ENCODE data around the gene HDAC4. TPM values are rescaled to one million over a fixed set of nuclear protein-coding genes. Genes with fewer than 3 reads are reported as not detected.

Gene HDAC4
- total and polyA plus RNA-seq, 2 donors (not counting 1 experiment from before 2014, with no cell fraction given) = 13.5 to 46.0 TPM

DNA sequence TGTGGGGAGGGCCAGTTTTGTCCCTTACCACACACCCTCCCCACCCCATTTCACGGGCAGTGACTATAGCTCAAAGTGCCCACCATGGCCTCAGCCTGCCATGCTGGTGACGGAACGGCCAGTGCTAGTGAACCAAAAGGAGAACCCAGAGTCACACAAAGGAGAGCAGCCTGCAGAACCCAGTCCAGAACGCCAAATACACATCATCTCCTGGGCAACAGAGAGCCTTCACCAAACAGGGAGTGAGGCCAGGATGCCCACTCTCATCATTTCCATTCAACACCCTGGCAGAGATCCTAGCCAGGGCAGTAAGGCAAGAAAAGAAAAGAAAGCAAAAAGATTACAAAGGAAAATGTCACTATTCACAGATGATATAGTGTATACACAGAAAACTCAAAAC is 38.3 kb downstream of the HDAC4 start:
- intact Hi-C loops (cut with micrococcal nuclease) = no loop called here
- TF ChIP-seq EZH2 (IDR thresholded peaks at IDR 0.05; ENCODE audit: borderline replicate concordance, insufficient read depth, low read depth, low read length, poor library complexity, severe bottlenecking) = no peak
- TF ChIP-seq, protein P1, sequence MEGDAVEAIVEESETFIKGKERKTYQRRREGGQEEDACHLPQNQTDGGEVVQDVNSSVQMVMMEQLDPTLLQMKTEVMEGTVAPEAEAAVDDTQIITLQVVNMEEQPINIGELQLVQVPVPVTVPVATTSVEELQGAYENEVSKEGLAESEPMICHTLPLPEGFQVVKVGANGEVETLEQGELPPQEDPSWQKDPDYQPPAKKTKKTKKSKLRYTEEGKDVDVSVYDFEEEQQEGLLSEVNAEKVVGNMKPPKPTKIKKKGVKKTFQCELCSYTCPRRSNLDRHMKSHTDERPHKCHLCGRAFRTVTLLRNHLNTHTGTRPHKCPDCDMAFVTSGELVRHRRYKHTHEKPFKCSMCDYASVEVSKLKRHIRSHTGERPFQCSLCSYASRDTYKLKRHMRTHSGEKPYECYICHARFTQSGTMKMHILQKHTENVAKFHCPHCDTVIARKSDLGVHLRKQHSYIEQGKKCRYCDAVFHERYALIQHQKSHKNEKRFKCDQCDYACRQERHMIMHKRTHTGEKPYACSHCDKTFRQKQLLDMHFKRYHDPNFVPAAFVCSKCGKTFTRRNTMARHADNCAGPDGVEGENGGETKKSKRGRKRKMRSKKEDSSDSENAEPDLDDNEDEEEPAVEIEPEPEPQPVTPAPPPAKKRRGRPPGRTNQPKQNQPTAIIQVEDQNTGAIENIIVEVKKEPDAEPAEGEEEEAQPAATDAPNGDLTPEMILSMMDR (IDR thresholded peaks at IDR 0.05) = no peak
- no peaks in the 10 kb centered on the region for H3K9me3 ChIP-seq (ENCODE audit: control extremely low read depth in 1 of 3, control insufficient read depth in 2 of 3, insufficient read depth in 1 of 3, low read length in 2 of 3)
- ATAC-seq (ENCODE audit: low read depth) (no peak), DNase-seq (no peak)
- H3K27me3 Mint-ChIP-seq = no peaks in the 10 kb centered on the region
- POLR2A ChIA-PET = no interaction called here
- CTCF ChIA-PET = interaction anchor here (1.1 kb wide), 1 partner anchor 41 kb away, joined by 3 read pairs; no protein-coding TSS in a partner anchor
- peaks cover 4% of the 10 kb centered on the region for H3K4me1 Mint-ChIP-seq
- no peaks in the 10 kb centered on the region for H3K36me3 ChIP-seq (replicated peaks in 1 of 2; ENCODE audit: control extremely low read depth in 1 of 2, control insufficient read depth in 1 of 2, extremely low read depth in 1 of 2, insufficient read depth in 2 of 2, low read length in 1 of 2)
- no peaks in the 10 kb centered on the region for H3K4me1 ChIP-seq (ENCODE audit: control insufficient read depth in 2 of 2, insufficient read depth in 2 of 2, low read length in 2 of 2)
- H3K4me3 ChIP-seq (ENCODE audit: control extremely low read depth in 1 of 5, extremely low read depth in 1 of 5, insufficient read depth in 1 of 5, low read depth in 2 of 5, low read length in 4 of 5) = no peak overlapping the region
- H3K27me3 ChIP-seq (replicated peaks in 1 of 4; ENCODE audit: control extremely low read depth in 1 of 4, control insufficient read depth in 3 of 4, insufficient read depth in 4 of 4, low read length in 3 of 4) = no peaks in the 10 kb centered on the region
- peaks cover 5% of the 10 kb centered on the region for H4K20me1 ChIP-seq (ENCODE audit: control insufficient read depth, insufficient read depth, low read length, poor library complexity, severe bottlenecking)
- no peak overlapping the region for H3K4me3 Mint-ChIP-seq
- H3K9me3 Mint-ChIP-seq (ENCODE audit: insufficient read depth) = no peaks in the 10 kb centered on the region
- no peak overlapping the region for H3K27ac ChIP-seq (ENCODE audit: low read length in 2 of 2)
- no peak overlapping the region for H3K4me2 ChIP-seq (replicated peaks; ENCODE audit: low read depth, low read length, poor library complexity, severe bottlenecking)
- H3K27ac Mint-ChIP-seq = no peak overlapping the region
- H2AFZ ChIP-seq (ENCODE audit: insufficient read depth, low read depth, low read length, poor library complexity, severe bottlenecking) = no peak overlapping the region
- peaks cover 59% of the 10 kb centered on the region for H3K79me2 ChIP-seq (ENCODE audit: control insufficient read depth, insufficient read depth, low read length)
- 90% methylated on average over 3 of the region's 4 CpGs for WGBS (ENCODE audit: insufficient coverage)
- no peak overlapping the region for H3K9ac ChIP-seq (ENCODE audit: low read length)

- H3K4me2 ChIP-seq (replicated peaks; ENCODE audit: low read depth, low read length, poor library complexity, severe bottlenecking) = no peak overlapping the region
- no peak overlapping the region for H3K9ac ChIP-seq (ENCODE audit: low read length)
- H3K27me3 Mint-ChIP-seq = no peaks in the 10 kb centered on the region
- H3K4me3 ChIP-seq (ENCODE audit: control extremely low read depth in 1 of 5, extremely low read depth in 1 of 5, insufficient read depth in 1 of 5, low read depth in 2 of 5, low read length in 4 of 5) = no peak overlapping the region
- no peak overlapping the region for H3K27ac ChIP-seq (ENCODE audit: low read length in 2 of 2)
- no CpG with 5 or more reads among the region's 3 CpGs for WGBS (ENCODE audit: insufficient coverage)
- no peaks in the 10 kb centered on the region for H3K9me3 ChIP-seq (ENCODE audit: control extremely low read depth in 1 of 3, control insufficient read depth in 2 of 3, insufficient read depth in 1 of 3, low read length in 2 of 3)
- peaks cover 5% of the 10 kb centered on the region for H4K20me1 ChIP-seq (ENCODE audit: control insufficient read depth, insufficient read depth, low read length, poor library complexity, severe bottlenecking)
- H3K79me2 ChIP-seq (ENCODE audit: control insufficient read depth, insufficient read depth, low read length) = peaks cover 62% of the 10 kb centered on the region
- TF ChIP-seq EZH2 (IDR thresholded peaks at IDR 0.05; ENCODE audit: borderline replicate concordance, insufficient read depth, low read depth, low read length, poor library complexity, severe bottlenecking) = no peak
- TF ChIP-seq, protein P1 (IDR thresholded peaks at IDR 0.05) = no peak
- ATAC-seq (ENCODE audit: low read depth) (no peak), DNase-seq (no peak)
- H3K9me3 Mint-ChIP-seq (ENCODE audit: insufficient read depth) = no peaks in the 10 kb centered on the region
- ChIA-PET POLR2A (no interaction called here), CTCF (no interaction called here)
- intact Hi-C loops (cut with micrococcal nuclease) = no loop called here
- no peaks in the 10 kb centered on the region for H3K4me1 ChIP-seq (ENCODE audit: control insufficient read depth in 2 of 2, insufficient read depth in 2 of 2, low read length in 2 of 2)
- no peak overlapping the region for H3K27ac Mint-ChIP-seq
- no peaks in the 10 kb centered on the region for H3K27me3 ChIP-seq (replicated peaks in 1 of 4; ENCODE audit: control extremely low read depth in 1 of 4, control insufficient read depth in 3 of 4, insufficient read depth in 4 of 4, low read length in 3 of 4)
- H3K4me1 Mint-ChIP-seq = no peaks in the 10 kb centered on the region
- H3K4me3 Mint-ChIP-seq = no peak overlapping the region
- no peaks in the 10 kb centered on the region for H3K36me3 ChIP-seq (replicated peaks in 1 of 2; ENCODE audit: control extremely low read depth in 1 of 2, control insufficient read depth in 1 of 2, extremely low read depth in 1 of 2, insufficient read depth in 2 of 2, low read length in 1 of 2)
- no peak overlapping the region for H2AFZ ChIP-seq (ENCODE audit: insufficient read depth, low read depth, low read length, poor library complexity, severe bottlenecking)
Measured at GRCh38 chr2:239361311-239361642, 39.5 kb downstream of the HDAC4 start.
